Measurements from ENCODE around the gene BRMS1L.

GRCh38 chr14:35890308-35890707, 64.2 kb downstream of the BRMS1L start:
- no peak for TF ChIP-seq POLR2A (IDR thresholded peaks at IDR 0.05)
- TF ChIP-seq CTCF (IDR thresholded peaks at IDR 0.05 in 4 of 5, conservative IDR thresholded peaks at IDR 0.05 in 1 of 5): no peak
